ENCODE data around the gene WDR86. TPM values are rescaled to one million over a fixed set of nuclear protein-coding genes. Genes with fewer than 3 reads are reported as not detected.
A peak's percentile ranks its signal among the peaks of the same experiment; 100 is the strongest.

Gene WDR86
- total and polyA plus RNA-seq, 5 experiments from 2014 or later: 0.47 to 1.2 (median 0.81) TPM

GRCh38 chr7:151408839-151409666 lies 785 bp downstream of the WDR86 start:
- POLR2A ChIA-PET: interaction anchor here (1.1 to 2.5 kb wide), 2 partner anchors 10 to 20 kb away, joined by 6 to 11 read pairs; no protein-coding TSS in a partner anchor
- no peaks in the 10 kb centered on the region for H3K9me3 Mint-ChIP-seq
- peaks cover 0 to 2% (median 0%) of the 10 kb centered on the region in 3 donors for H3K36me3 Mint-ChIP-seq
- peak overlapping the region; percentile 61 to 94 (median 86) for H3K27ac Mint-ChIP-seq
- ATAC-seq: peak; percentile 79 to 86
- DNase-seq: peak; percentile 39 to 87 (median 70)
- peaks cover 7 to 31% (median 22%) of the 10 kb centered on the region in 4 donors for H3K4me1 Mint-ChIP-seq
- H3K4me3 Mint-ChIP-seq: peak overlapping the region; percentile 52 to 90 (median 80)
- peaks cover 6 to 29% (median 24%) of the 10 kb centered on the region in 5 donors for H3K27me3 Mint-ChIP-seq

- peak overlapping the region; percentile 52 to 90 (median 80) for H3K4me3 Mint-ChIP-seq
- H3K36me3 Mint-ChIP-seq: peaks cover 0 to 2% (median 0%) of the 10 kb centered on the region in 3 donors
- no peak for DNase-seq
- H3K27ac Mint-ChIP-seq: peak overlapping the region; percentile 61 to 94 (median 86)
- ATAC-seq: no peak
- no peaks in the 10 kb centered on the region for H3K9me3 Mint-ChIP-seq
- POLR2A ChIA-PET: no interaction called here
- peaks cover 7 to 31% (median 22%) of the 10 kb centered on the region in 4 donors for H3K4me1 Mint-ChIP-seq
- peaks cover 6 to 29% (median 24%) of the 10 kb centered on the region in 5 donors for H3K27me3 Mint-ChIP-seq
Measured at GRCh38 chr7:151408498-151408838, 1.4 kb downstream of the WDR86 start.

DNA sequence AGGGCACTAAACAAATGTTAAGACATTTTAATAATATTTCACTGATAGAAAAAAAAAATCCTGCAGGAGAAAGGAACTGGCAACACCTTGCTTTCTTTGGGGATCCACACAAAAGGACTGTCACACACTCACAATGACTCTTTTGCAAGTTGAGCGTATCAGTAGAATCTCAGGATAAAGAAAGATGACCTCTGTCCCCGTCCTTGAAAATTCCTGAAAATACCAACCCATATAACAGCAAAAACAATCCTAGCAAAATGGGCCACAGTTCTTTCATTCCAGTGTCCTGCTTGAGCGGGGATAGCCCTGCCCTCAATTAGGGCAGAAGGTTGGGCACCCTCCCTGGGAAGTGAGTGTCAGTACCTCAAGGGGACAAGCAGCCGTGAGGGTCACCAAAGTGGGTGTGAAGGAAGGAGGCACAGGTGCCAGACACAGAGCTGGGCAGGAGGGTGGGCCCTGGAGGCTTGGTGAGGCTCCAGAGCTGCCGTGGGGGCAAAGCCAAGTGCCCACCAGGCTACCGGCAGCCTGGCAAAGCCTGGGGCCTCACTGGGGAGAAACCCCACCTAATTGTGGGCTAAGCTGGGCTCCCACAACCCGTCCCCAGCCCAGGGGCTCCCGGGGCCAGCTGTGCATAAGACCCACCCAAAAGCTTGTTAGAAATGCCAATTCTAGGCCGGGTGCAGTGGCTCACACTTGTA lies 2.8 kb downstream of the WDR86 start:
- H3K27me3 Mint-ChIP-seq: peaks cover 6 to 21% (median 15%) of the 10 kb centered on the region in 5 donors
- no peaks in the 10 kb centered on the region for H3K9me3 Mint-ChIP-seq
- no peak for ATAC-seq
- no peak for DNase-seq
- no peak overlapping the region for H3K4me3 Mint-ChIP-seq
- POLR2A ChIA-PET: no interaction called here
- H3K27ac Mint-ChIP-seq: peak overlapping the region in 6 of 10 donors; percentile 44 to 88 (median 76)
- peaks cover 0 to 2% (median 0%) of the 10 kb centered on the region in 3 donors for H3K36me3 Mint-ChIP-seq
- H3K4me1 Mint-ChIP-seq: peaks cover 5 to 25% (median 24%) of the 10 kb centered on the region in 4 donors

GRCh38 chr7:151406051-151406875 lies 3.6 kb downstream of the WDR86 start:
- Mint-ChIP-seq H3K4me3 (no peak overlapping the region), H3K4me1 (peaks cover 5 to 23% (median 20%) of the 10 kb centered on the region in 4 donors), H3K9me3 (no peaks in the 10 kb centered on the region), H3K27ac (peak overlapping the region in 6 of 10 donors; percentile 24 to 88 (median 65)), H3K27me3 (peaks cover 6 to 15% (median 9%) of the 10 kb centered on the region in 5 donors), H3K36me3 (peaks cover 0 to 2% (median 0%) of the 10 kb centered on the region in 3 donors)
- no peak for ATAC-seq
- no peak for DNase-seq
- POLR2A ChIA-PET: no interaction called here

- no peak for ATAC-seq
- POLR2A ChIA-PET: no interaction called here
Measured at GRCh38 chr7:151405588-151405987, 4.2 kb downstream of the WDR86 start.

DNA sequence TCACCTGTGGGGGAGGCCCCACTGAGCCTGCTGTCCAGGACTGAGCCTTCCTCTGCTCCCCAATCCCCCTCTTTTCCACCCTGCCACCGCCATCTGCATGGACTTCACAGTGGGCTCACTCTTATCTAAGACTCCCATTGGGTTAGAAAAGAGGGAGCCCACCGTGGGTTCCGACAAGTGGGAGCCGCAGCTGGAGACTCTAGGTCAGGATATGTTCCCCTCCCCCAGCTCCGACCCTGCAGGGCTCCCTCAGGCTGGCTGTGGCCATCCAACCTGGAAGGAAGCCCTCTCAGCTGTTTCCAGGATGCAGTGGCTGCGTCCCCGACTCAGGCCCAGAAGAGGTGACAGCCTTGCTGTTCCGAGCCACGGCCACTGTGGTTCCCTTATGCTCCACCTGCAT lies 4.8 kb downstream of the WDR86 start:
- peak overlapping the region in 1 of 10 donors; percentile 87 for H3K27ac Mint-ChIP-seq

More at GRCh38 chr7:151405588-151405987, 4.2 kb downstream of the WDR86 start:
- Mint-ChIP-seq H3K27me3 (peaks cover 0 to 8% (median 3%) of the 10 kb centered on the region in 5 donors), H3K9me3 (no peaks in the 10 kb centered on the region), H3K36me3 (no peaks in the 10 kb centered on the region), H3K4me1 (peaks cover 2 to 17% (median 17%) of the 10 kb centered on the region in 4 donors), H3K4me3 (no peak overlapping the region), H3K27ac (peak overlapping the region in 1 of 10 donors; percentile 40)
- no peak for DNase-seq

GRCh38 chr7:151404216-151405011 lies 5.4 kb downstream of the WDR86 start:
- ATAC-seq (no peak), DNase-seq (peak in 1 of 10 donors; percentile 50)
- H3K27ac Mint-ChIP-seq: peak overlapping the region in 2 of 10 donors; percentile 41 to 87
- peaks cover 0 to 8% (median 2%) of the 10 kb centered on the region in 5 donors for H3K27me3 Mint-ChIP-seq
- no peaks in the 10 kb centered on the region for H3K9me3 Mint-ChIP-seq
- POLR2A ChIA-PET: no interaction called here
- no peaks in the 10 kb centered on the region for H3K36me3 Mint-ChIP-seq
- no peak overlapping the region for H3K4me3 Mint-ChIP-seq
- peaks cover 2 to 18% (median 14%) of the 10 kb centered on the region in 4 donors for H3K4me1 Mint-ChIP-seq

More for the DNA sequence above, 4.8 kb downstream of the WDR86 start:
- DNase-seq (no peak), ATAC-seq (no peak)
- Mint-ChIP-seq H3K4me1 (peaks cover 2 to 18% (median 14%) of the 10 kb centered on the region in 4 donors), H3K4me3 (no peak overlapping the region), H3K36me3 (no peaks in the 10 kb centered on the region), H3K27me3 (peaks cover 0 to 8% (median 2%) of the 10 kb centered on the region in 5 donors), H3K9me3 (no peaks in the 10 kb centered on the region)
- POLR2A ChIA-PET: no interaction called here

DNA sequence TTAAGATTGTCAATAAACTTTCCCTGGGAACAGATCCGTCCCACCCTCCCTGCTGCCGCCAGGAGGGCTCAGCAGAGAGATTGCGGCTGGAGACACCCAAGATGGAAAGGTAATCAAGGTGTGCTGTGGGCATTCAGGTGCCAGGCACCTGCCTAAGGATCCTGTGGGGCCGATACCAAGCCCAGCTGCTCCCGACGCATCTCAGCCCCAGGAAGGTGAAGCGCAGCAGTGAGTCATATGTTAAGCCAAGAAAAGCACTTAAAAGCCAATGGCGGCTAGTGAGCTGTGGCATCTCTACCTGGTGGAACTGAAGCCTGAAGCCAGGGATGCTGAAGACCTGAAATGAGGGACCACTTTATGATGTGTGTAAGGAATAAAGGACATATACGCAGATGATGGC lies 6.1 kb downstream of the WDR86 start:
- Mint-ChIP-seq H3K4me3 (no peak overlapping the region), H3K9me3 (no peaks in the 10 kb centered on the region), H3K4me1 (peaks cover 1 to 16% (median 10%) of the 10 kb centered on the region in 4 donors), H3K27ac (peak overlapping the region in 2 of 10 donors; percentile 41 to 70), H3K27me3 (peaks cover 0 to 4% (median under 1%) of the 10 kb centered on the region in 5 donors), H3K36me3 (no peaks in the 10 kb centered on the region)
- ATAC-seq (no peak), DNase-seq (no peak)
- POLR2A ChIA-PET: no interaction called here

- peak overlapping the region in 3 of 10 donors; percentile 10 to 71 (median 27) for H3K27ac Mint-ChIP-seq
- no peaks in the 10 kb centered on the region for H3K9me3 Mint-ChIP-seq
- H3K36me3 Mint-ChIP-seq: no peaks in the 10 kb centered on the region
- H3K4me1 Mint-ChIP-seq: peaks cover 5 to 14% (median 12%) of the 10 kb centered on the region in 4 donors
- H3K27me3 Mint-ChIP-seq: peaks cover 0 to 1% (median 0%) of the 10 kb centered on the region in 5 donors
- no peak overlapping the region for H3K4me3 Mint-ChIP-seq
- DNase-seq (no peak), ATAC-seq (no peak)
- POLR2A ChIA-PET: interaction anchor here (0.6 to 1.2 kb wide), 2 partner anchors 14 to 28 kb away, joined by 3 read pairs; no protein-coding TSS in a partner anchor
Measured at GRCh38 chr7:151402029-151402835, 7.6 kb downstream of the WDR86 start.

DNA sequence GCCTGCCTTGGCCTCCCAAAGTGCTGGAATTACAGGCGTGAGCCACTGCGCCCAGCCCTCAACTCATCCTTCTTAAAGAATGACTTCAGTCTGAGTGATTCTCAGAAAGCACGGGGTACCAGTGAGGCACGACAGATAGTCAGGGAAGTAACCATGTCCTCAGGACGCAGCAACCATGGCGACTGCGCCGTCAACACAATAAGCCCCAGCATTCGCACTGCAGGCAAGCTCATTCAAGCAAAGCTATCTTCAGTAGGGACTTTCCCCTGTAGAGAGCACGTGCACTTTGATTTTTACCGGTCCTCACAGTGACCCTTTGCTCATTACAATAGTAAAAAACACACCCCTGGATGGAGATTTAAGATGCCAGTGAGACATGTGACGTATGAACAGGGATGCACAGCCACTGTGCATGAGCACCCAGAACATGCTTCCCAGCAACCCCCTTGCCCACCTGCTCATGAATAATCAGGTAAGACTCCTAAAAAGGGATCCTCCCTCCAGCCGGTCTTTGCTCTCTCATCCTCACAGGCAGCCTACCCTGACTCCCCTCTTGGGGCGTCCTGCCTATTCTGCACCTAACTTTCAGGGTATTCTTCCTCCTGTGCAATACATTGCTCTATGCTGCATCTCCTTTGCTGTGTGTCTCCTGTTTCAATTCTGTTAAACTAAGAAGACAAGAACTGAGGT lies 9.1 kb downstream of the WDR86 start:
- ATAC-seq: peak in 1 of 2 donors; percentile 37
- H3K4me1 Mint-ChIP-seq: peaks cover 5 to 18% (median 13%) of the 10 kb centered on the region in 4 donors
- H3K36me3 Mint-ChIP-seq: no peaks in the 10 kb centered on the region
- no peak overlapping the region for H3K4me3 Mint-ChIP-seq
- no peaks in the 10 kb centered on the region for H3K9me3 Mint-ChIP-seq
- H3K27ac Mint-ChIP-seq: peak overlapping the region in 2 of 10 donors; percentile 22 to 52
- POLR2A ChIA-PET: interaction anchor here (2.2 kb wide), 1 partner anchor 10 kb away, joined by 11 read pairs; the partner anchor contains the start of gene WDR86
- peak in 1 of 10 donors; percentile 45 for DNase-seq
- H3K27me3 Mint-ChIP-seq: peaks cover 0 to 1% (median 0%) of the 10 kb centered on the region in 5 donors

Data from naive thymus-derived CD8-positive, alpha-beta T cell (primary cell).